ENCODE results near the gene PIGS.

GRCh38 chr17:28569446-28569845 lies 1.9 kb downstream of the PIGS start:
- no peak for TF ChIP-seq CTCF (IDR thresholded peaks at IDR 0.05)
- TF ChIP-seq POLR2AphosphoS5 (IDR thresholded peaks at IDR 0.05): no peak
- no peak for TF ChIP-seq POLR2A (IDR thresholded peaks at IDR 0.05; ENCODE audit: low read depth)
